Measurements from ENCODE around the gene GRIA1.
"Not testable (repeated sequence)": the region's sequence is repeated elsewhere in the genome, so short reads cannot be mapped to it uniquely, and the experiment has no call there.

Gene GRIA1

DNA sequence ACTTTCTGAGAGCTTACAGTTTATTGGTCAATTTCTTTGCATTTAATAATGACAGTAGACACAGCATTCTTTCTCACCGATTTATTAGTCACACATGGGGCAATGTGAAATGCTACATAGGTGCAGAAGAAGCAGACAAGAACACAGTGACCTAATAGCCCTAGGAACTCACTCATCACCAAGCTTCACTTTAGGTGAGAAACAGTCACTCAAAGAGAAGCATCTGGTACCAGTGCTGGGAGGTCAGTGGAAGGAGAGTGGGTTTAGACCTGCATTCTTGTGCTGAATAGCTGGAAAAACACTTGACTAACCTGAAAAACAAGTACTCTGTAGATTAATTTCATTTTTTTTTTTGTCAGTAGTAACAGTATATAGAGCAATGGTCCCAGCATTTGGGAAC is 179.6 kb downstream of the GRIA1 start:
- DNase-seq = no peak

DNA sequence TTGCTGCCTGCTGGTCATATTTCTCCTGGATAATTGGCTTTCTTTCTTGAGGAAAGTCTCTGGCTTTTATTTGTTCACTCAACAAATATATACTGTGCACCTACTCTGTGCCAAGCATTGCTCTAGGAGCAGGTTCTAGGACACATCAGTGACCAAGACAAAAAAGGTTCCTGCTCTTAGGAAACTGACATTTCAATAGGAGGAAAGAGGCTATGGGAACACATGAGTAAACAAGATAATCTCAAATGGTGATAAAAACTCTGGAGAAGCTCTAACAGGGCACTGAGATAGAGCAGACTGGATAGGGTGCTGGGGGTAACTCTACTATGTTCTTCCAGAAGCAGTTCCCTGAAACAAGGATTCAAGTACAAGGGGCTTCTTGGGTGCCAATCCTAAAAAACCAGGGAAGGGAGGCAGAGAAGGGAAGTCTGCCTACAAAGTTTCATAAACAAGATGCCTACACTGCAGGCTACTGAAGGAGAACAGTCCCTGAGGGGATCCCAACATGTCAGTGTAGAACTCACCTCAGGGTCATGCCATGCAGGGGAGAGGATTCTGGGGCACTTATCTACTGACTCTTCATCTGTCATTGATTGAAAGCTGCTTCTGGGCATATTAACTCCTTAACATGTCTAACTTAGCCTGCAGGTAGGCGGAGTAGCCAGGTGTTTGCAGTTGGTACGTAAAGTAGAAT is 181.3 kb downstream of the GRIA1 start:
- no peak for DNase-seq

DNA sequence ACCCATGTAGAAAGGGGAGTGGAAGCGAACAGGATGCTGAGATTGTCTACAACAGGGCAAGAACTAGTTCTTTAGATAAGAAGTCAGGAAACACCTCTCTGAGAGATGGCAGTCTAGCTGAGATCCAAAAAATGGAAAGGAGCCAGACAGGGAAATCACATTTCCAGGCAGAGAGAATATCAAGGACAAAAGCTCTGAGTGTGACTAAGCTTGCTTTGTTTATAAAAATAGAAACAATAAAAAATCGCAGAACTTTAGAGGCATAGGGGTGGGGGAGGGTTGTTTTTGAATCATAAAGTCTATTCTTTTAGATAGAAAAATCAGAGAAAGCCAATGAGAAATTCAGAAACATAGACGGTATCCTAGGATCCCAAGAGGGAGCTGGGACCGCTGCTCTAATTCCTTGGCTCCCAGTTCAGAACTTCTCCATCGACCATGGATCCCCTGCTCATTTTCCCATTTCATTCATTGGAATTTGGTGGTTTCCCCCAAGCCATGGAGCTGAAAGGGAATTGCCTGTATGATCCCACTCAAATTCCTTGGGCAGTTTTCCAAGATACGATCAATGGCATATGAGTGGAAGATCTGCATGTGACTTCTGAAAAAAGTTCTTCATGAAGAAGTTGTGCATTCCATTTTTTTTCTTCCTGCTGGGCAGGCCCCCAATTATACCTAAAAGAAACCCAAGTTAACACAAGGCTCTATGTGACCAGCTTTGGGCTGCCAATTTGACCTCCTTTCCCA is 182.0 kb downstream of the GRIA1 start:
- no peak for DNase-seq

DNA sequence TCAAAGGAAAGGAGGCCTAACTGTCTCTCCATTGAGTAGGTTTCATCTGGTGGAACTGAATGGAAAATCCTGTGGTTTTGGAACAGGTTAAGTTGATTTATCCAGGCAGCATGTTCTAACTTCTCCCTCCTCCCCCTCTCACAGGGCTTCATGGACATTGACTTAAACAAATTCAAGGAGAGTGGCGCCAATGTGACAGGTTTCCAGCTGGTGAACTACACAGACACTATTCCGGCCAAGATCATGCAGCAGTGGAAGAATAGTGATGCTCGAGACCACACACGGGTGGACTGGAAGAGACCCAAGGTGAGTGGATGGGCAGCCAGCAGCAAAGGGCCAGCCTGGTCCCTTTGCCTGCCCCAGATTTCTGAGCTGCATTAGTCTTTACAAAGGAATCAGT is 183.9 kb downstream of the GRIA1 start:
- DNase-seq = no peak

DNA sequence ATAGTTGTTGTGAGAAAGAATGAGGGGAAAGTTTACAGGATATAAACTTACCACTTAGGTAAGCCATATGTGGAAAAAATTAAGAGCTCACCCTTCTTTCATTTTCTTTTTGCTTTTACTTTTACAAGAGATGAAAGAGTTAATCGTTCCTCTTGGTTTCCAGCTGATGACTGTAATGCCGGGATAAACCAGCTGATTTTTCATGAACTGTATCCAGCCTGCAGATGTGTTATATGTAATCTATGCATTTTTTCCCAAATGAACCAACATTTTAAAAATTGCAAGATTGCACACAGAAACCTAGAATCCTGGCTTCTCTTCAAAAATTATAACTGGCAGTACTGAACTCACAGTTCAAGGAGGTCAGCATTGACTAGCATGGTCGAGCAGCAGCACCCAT is 185.9 kb downstream of the GRIA1 start:
- DNase-seq = no peak

DNA sequence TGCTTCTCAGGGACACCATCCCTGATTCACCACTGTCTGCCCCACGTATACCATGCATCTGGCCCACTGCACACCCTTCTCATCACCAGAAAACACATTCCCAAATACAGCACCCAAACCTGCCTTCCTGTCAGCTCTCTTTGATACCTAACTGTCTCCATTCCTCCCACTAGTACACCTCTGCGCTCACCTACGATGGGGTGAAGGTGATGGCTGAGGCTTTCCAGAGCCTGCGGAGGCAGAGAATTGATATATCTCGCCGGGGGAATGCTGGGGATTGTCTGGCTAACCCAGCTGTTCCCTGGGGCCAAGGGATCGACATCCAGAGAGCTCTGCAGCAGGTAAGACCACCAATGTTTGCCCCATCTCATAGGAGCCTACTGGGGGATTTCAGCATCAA is 186.4 kb downstream of the GRIA1 start:
- DNase-seq = no peak

DNA sequence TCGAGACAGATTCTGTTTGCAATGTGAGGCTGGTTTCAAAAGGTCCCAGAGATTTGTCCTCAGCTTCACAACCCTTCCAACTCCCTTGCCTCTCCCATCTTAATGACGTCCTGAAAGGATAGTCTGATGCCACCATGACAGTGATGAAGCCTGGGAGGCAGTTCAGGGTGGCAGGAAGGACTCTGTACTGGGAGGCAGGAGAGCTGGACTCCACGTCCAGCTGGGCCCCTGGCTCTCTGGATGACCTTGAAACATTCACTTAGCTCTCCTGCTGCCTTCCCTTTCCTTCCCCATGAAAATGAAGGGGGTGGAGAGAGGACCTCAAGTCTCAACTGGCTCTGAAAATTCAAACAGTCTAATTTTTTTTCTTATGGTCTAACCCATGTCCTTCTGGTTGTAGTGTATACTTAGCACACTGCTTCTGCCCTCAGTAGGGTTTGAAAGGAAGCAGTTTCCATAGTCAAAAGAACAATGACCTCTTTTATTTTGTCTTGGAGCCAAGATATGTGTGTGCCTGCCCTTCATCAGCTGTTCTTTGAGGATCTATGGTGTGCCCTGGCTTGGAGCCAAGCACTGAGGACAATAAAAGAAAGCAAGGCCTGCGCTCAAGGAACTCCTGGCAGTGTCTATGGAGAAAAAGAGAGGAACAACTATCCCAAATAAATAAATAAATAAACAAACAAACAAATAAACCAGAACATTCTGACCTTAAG is 188.3 kb downstream of the GRIA1 start:
- DNase-seq = no peak

DNA sequence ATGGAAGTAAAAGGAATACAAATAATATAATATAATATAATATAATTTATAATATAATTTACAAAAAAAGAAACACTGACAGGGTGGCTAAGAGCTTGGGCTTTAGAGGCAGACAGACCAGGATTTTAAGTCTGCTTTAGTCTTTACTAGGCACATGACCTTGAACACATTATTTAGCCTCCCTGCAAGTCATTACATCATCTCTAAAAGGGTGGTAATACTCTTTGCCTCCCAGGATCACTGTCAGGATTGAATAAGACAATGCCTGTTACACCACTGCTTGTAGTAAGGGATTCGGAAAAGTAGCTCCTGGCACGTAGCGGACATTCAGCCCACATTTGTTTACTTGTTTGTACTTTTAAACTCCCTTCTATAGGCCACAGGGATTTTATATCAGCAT is 199.8 kb downstream of the GRIA1 start:
- DNase-seq = no peak

DNA sequence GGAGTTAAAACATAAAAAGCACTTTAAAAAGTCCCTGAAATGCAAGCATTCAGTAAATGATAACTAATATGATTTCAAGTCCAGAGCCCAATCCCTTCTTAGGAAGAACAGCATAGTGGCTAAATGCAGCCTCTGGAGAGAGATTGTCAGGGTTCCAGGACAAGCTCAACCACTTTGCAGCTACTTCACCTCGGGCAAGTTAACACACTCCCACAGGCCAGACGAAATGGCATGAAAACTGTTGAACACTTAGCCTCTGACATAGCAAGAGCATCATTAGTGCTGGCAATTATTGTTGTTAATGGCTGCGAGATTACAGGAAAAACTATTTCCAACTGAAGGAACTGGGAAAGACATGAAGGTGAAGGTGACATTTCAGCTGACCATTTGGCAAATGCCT is 205.8 kb downstream of the GRIA1 start:
- DNase-seq = no peak

DNA sequence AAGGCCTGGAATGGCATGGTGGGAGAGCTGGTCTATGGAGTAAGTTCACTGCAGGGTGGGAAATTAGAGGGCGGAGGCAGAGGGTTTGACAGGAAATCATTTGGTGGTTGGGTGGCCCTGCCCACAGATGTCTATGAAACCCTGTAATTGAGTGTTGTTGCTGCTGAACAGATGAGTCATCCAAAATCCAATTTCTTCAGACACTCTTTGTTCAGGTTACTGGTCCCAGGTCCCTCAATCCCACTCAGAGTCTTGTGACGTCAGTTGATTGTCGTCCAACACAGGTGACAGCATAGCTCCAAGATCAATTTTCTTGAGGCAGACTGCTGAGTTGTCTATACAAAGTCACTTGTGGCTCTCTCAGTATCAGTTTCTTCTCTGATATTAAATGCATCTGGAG is 208.6 kb downstream of the GRIA1 start:
- no peak for DNase-seq

DNA sequence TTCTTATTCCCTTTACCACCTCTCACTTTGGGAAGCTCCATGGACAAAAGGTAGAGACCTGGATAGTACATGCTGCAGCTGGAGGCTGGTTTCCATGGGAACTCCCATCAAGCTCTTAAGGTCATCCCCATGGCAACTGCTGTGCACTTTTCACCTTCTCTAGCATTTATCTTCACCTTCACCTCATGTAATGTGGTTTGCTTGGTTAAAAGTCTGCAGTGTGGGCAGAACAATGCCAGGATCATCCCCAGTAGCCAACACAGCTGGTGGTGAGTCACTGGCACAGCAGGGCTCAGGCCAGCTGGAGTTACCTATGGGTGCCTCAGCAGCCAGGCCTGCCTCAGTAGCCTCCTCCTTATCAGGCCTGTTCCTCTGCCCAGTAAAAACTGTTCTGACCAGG is 210.5 kb downstream of the GRIA1 start:
- DNase-seq = no peak

DNA sequence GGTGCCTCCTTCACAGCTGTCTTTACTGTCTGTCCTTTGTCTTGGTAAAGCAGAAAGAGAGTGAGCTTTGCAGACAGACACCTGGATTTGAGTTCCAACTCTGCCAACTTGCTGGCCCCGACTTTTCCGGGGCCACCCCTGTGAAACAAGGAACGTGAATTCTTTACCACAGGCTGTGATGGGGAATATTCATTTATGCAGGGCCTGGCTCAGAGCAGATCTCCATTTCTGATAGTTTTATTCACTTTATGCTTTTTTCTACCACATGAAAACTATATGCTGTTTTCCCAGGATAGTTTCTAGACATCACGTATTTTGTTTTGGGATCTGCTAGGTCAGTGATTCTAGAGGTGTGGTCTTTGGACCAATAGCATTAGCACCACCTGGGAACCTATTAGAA is 211.8 kb downstream of the GRIA1 start:
- DNase-seq = no peak

DNA sequence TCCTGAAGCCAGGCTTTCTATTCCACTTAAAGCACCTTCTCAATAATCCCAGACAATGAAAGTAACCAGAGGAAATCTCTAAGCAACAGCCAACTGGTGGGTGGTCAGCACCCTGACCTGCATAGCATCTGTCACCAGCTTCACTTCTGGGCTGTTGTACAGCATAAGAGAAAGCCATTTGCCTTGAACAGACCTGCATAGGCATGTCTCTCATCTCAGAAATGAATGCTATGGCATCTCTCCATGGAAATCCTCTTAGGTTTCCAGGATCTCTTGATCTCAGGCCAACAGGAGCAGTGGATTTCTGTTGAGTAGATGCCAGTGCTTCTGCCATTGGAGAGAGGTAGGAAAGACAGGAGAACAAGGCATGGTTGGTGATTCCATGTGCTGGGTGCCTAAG is 213.6 kb downstream of the GRIA1 start:
- no peak for DNase-seq

DNA sequence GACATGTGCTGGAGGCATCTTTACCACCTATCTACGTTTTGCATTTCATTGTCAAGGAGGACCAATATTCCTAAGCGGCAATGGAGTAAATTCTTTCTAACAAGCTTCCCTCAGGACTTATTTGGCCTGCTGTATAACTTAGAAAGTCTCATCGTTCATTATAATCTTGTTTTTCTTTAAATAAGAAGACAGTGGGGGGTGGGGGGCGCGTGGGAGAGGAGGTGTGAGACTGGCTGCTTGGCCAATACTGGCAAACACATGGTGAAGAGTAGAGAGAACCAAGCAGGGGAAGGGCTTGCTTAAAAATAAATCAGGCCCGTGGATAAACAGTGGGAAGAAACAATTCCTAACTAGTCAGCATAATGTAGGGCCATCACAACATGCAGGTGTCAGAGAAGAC is 217.2 kb downstream of the GRIA1 start:
- no peak for DNase-seq

DNA sequence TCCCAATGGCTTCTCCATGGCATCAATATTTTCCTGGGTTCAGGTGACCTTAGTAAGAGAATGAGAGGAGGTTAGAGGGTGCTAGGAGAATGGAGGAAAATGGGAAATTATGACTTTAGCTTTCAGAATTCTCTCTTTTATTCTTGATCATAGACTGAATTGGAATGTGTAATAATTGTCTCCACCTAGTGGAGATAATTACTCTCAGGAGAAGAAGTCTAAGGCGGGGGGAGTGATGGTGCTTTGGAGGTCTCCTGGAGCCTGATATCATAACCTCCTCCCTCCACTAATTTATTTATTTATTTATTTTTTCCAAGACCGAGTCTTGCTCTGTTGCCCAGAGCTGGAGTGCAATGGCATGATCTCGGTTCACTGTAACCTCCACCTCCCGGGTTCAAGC is 221.3 kb downstream of the GRIA1 start:
- no peak for DNase-seq

DNA sequence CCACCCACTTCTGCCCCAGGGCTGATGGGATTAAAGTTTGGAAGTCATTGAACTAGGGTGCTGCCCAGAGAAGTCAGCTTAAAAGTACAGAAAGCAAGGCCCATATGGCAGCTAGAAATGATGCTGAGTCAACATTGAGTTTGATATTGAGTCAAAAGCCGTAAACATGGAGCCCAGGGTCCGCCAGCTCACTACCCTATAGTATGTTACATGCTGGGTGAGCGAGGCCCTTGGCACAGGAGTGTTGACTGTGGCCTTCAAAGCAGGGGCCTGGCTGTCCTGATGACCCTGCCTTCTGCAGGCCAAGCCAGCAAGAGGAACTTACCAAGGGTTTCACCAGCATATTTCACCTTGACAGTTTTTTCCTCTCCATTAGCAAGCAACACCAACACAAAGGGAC is 222.5 kb downstream of the GRIA1 start:
- DNase-seq = no peak

DNA sequence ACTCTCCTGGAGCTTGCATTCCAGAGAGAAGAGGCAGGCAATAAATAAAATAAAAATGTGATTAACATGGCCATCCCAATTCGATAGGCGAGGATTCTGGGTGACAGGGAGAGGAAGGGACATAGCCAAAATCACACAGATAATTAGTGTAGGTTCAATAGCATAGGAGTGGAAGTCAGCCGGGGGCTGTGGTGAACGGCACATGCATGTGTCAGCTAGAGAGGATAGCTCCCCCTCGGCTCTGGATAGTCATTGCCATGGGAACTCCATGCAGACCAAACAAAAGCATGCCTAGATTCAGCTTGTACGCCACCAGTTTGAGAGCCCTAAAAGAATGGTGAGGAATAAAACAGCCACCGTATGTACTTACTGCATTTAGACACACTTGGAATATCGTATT is 223.5 kb downstream of the GRIA1 start:
- no peak for DNase-seq

DNA sequence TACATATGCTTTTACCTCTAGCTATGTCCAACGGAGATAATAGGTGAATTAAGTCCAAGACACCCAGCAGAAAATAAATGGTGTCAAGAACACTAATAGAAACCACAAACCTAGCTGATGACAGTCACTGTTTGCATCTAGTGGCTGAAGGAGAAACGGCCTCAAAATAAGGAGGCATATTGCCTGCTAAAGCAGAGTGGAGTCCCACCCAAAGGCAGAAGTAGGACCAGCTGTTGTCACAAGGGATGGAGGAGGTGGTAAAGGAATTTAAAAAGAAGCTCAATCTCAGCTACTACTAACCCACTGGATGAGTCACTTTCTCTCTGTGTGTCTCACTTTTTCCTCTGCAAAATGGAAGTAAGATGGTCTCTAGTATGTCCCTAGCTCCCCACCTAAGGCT is 224.3 kb downstream of the GRIA1 start:
- DNase-seq = no peak

DNA sequence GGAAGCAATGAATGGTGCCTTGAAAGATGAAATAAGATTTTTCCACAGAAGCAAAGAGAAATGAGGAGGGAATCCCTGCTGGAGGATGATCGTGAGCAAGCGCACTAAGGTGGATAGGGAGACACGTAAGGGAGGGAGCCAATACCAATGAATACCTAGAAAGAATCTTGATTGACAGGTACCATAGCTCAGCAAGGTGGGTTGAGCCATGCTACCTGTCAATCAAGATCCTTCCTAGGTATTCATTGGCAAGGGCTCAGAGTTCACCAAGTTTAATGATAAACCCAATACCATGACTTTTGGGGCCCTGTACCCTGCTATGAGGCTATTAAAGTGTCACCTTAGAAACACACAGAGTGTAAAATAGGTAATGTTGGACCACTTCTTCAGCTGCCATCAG is 226.8 kb downstream of the GRIA1 start:
- DNase-seq = no peak

DNA sequence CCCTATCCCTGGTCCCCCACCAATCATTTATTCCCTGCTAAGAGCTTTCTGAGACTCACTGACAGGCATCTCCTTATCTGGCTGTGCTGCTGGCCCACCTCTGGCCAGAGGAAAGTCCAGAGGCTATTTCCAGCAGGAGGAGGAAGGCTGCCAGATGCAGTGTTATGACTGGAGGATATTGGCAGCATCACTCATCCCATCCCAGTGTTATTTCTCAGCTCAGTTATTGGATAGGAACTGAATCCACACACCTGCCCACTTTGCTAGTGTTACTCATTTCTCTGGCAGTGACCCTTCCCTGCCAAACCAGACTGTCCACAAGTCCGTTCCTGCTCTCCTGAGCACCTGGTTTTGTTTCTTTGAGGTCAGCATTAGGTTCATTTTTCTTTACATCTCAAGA is 228.2 kb downstream of the GRIA1 start:
- DNase-seq = no peak

DNA sequence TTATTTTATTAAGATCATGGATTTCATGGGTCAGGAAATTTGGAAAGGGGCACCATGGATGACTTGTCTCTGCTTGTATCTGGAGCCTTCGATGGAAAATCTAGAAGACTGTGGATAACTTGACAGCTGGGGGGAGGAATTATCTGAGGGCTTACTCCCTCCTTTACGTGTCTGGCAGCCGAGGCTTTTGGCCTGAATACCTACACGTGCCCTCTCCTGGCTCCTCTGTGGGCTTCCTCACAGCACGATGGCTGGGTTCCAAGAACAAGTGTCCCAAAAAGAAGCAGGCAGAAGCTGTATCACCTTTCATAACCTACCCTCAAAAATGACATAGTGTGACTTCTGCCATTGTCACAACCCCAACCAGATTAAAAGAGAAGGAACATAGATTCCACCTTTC is 228.9 kb downstream of the GRIA1 start:
- no peak for DNase-seq

DNA sequence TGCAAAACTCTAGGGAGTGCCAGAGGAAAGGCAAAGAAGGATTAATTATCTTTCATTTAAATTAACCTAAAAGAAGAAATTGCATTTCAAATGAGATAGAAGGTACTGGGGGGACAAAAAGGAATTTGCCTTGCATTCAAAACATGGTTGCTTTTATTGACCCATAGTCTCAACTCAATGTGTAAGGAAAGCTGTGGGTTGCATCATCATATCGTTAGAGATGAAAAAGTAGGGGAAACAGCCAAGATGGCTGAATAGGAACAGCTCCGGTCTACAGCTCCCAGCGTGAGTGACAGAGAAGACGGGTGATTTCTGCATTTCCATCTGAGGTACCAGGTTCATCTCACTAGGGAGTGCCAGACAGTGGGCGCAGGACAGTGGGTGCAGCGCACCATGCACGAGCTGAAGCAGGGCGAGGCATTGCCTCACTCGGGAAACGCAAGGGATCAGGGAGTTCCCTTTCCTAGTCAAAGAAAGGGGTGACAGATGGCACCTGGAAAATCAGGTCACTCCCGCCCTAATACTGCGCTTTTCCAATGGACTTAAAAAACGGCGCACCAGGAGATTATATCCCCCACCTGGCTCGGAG is 232.6 kb downstream of the GRIA1 start:
- not testable (repeated sequence) for DNase-seq

DNA sequence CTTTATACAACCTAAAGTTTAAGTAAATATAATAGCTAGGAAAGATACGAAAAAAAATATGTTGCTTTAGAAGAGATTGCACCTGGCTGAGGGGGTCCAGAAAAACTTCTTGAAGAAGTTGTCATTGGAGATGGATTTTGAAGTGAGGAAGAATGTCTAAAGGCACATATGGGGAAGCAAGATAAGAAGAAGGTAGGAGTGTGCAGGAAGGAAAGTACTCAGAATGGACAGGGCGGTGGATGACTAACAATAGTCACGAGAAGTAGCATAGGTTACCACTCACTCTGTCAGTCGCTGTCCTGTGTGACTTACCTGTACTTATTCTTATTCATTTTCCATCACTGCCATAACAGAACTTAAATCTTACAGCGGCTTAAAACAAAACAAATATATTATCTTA is 251.6 kb downstream of the GRIA1 start:
- no peak for DNase-seq

DNA sequence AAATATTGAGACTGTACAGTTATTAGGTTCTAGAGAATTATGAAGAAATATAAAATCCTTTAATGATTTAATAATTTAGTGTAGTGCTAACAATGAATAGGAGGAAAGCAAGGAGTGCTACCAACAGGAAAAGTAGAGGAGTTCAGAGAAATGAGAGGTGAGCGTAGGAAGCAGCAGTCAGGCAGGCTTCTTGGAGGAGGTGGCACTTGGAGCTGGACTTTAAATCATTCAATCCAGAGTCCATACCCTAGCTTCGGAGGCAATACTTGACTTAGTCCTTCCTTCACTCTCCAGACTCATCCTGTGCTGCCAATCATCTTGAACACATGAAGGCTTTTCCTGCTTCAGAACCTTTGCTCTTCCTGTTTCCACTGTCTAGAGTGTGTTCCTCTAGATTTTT is 254.3 kb downstream of the GRIA1 start:
- no peak for DNase-seq

Data from GF-D8 (cell line).